Measurements from ENCODE around the gene KIFC3.

Gene KIFC3

GRCh38 chr16:57823836-57824235, 21.5 kb upstream of the KIFC3 start:
- H3K4me3 ChIP-seq (ENCODE audit: control insufficient read depth, low read depth, low read length) = no peak overlapping the region
- TF ChIP-seq CTCF (conservative IDR thresholded peaks at IDR 0.05; ENCODE audit: control insufficient read depth, insufficient read depth, low read depth, low read length) = no peak
- DNase-seq (ENCODE audit: low read depth) = no peak

GRCh38 chr16:57822856-57823255, 20.6 kb upstream of the KIFC3 start:
- DNase-seq (ENCODE audit: low read depth) = no peak
- no peak overlapping the region for H3K4me3 ChIP-seq (ENCODE audit: control insufficient read depth, low read depth, low read length)
- no peak for TF ChIP-seq CTCF (conservative IDR thresholded peaks at IDR 0.05; ENCODE audit: control insufficient read depth, insufficient read depth, low read depth, low read length)

GRCh38 chr16:57822018-57822553, 19.8 kb upstream of the KIFC3 start:
- DNase-seq (ENCODE audit: low read depth) = no peak
- no peak for TF ChIP-seq CTCF (conservative IDR thresholded peaks at IDR 0.05; ENCODE audit: control insufficient read depth, insufficient read depth, low read depth, low read length)
- no peak overlapping the region for H3K4me3 ChIP-seq (ENCODE audit: control insufficient read depth, low read depth, low read length)

GRCh38 chr16:57821149-57821971, 19.1 kb upstream of the KIFC3 start:
- H3K4me3 ChIP-seq (ENCODE audit: control insufficient read depth, low read depth, low read length) = no peak overlapping the region
- no peak for DNase-seq (ENCODE audit: low read depth)
- TF ChIP-seq CTCF (conservative IDR thresholded peaks at IDR 0.05; ENCODE audit: control insufficient read depth, insufficient read depth, low read depth, low read length) = no peak

GRCh38 chr16:57818377-57819064, 16.2 kb upstream of the KIFC3 start:
- no peak overlapping the region for H3K4me3 ChIP-seq (ENCODE audit: control insufficient read depth, low read depth, low read length)
- no peak for DNase-seq (ENCODE audit: low read depth)
- no peak for TF ChIP-seq CTCF (conservative IDR thresholded peaks at IDR 0.05; ENCODE audit: control insufficient read depth, insufficient read depth, low read depth, low read length)

GRCh38 chr16:57817680-57818079, 15.4 kb upstream of the KIFC3 start:
- no peak for DNase-seq (ENCODE audit: low read depth)
- H3K4me3 ChIP-seq (ENCODE audit: control insufficient read depth, low read depth, low read length) = no peak overlapping the region
- no peak for TF ChIP-seq CTCF (conservative IDR thresholded peaks at IDR 0.05; ENCODE audit: control insufficient read depth, insufficient read depth, low read depth, low read length)

Measured in fibroblast of mammary gland (primary cell).